ENCODE measurements around the gene HLCS.

GRCh38 chr21:36735724-36736320, 230.6 kb downstream of the HLCS start:
- TF ChIP-seq CTCF (conservative IDR thresholded peaks at IDR 0.05 in 1 of 2, IDR thresholded peaks at IDR 0.05 in 1 of 2; ENCODE audit: low read depth in 1 of 2, low read length in 2 of 2) (no peak), EZH2 (IDR thresholded peaks at IDR 0.05; ENCODE audit: low read length, missing control alignments) (no peak)
